HG02970 (cell line): Measurements from ENCODE around the gene PLPPR1.

ENCODE experiments used
- ATAC-seq: cut with Tn5 transposase; IDR thresholded peaks from one replicate; pipeline ENCODE4 v1.9.1; 2021; ENCODE audit warnings: mild to moderate bottlenecking, moderate library complexity, moderate number of reproducible peaks; ENCODE audit not compliant: unreplicated experiment, low FRiP score

The PLPPR1 gene

GRCh38 chr9:101028346-101029314 lies at the start of gene PLPPR1:
PLPPR1 (plus strand) TSS chr9:101028727.
- ATAC-seq = no peak

DNA sequence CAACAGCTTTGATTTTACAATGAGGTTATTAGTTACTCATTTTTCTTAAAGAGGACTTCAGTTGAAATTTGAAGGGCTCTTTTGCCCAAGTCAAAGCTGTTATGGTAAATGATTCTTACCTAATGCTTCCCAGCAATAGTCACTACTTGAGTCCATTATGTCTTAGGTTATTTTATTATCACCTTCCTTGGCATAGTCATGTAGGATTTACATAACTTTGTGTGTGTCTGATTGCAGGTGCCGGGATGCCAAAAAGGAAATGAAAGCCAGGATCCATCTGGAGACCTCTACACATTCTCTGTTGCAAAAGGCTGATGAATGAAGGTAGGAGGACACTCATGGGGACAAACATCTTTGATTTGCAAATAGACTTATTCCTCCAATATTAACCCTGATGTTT lies 38.8 kb upstream of the PLPPR1 start:
- ATAC-seq = no peak

GRCh38 chr9:100990605-100991381 lies 37.7 kb upstream of the PLPPR1 start:
- ATAC-seq = no peak

DNA sequence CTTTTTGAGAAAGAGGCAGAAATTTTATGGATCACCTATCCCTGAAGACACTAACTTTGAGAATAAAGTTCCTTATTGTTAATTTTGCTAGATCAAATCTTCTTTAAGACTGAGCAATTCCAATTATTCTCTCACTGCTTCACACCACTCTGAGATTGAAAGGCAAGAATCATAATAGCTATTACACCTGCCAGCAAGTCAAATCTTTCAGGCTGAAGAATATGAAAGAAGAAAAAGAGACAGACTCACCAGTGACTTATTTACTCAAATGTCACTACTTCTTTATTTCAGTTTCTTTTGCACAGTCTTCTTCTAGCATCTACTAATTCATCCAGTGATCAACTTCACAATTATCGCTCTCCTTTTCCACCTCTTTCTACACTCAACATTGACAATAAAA lies 35.9 kb upstream of the PLPPR1 start:
- ATAC-seq = no peak

DNA sequence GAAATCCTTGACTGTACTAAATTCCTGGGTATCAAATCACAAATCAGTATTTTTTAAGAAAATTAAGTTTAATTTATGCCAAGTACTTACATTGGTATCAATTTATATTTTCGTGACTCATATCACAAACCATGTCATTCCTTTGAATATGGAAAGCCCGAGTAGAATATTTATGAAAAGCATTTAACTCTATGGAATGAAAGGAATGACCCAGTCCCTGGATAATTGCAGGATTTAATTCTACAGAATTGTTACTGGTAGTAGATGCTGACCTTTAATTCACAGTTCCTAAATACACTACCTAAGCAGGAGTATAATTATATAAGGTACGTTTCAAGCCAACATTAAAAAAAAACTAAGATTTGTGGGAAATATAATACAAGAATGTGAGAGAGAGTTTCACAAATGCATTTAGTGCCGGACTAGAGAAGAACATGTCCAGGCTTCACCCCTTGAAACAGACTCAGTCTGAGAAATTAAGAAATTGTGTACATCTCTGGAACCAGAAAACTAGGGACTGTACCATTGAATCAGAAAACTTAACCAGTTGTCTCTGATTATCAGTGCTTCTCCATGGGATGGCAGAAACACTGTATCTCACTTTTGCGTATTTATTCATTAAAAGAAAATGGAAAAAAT lies 28.5 kb upstream of the PLPPR1 start:
- ATAC-seq = no peak

- ATAC-seq = no peak
Observed at GRCh38 chr9:101005246-101005645, 23.3 kb upstream of the PLPPR1 start.

- ATAC-seq = no peak
Observed at GRCh38 chr9:101014566-101014965, 14.0 kb upstream of the PLPPR1 start.

- no peak for ATAC-seq
Observed at GRCh38 chr9:101018467-101018866, 10.1 kb upstream of the PLPPR1 start.

DNA sequence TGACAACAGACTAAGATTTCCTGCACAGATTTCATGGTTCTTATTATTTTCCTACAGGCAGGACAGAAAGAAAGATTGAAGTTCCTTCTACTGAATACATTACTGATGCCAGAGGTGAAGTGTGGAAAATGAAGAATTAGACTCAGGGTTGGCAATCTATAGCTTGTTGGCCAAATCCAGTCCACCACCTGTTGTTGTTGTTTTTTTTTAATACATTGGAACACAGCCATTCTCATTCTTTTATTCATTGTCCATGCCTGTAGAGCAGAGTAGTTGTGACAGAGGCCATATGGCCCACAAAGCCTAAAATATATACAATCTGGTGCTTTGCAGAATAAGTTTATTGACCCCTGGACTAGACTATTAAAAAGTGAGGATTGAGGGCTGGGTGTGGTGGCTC lies 5.8 kb upstream of the PLPPR1 start:
- ATAC-seq = no peak

DNA sequence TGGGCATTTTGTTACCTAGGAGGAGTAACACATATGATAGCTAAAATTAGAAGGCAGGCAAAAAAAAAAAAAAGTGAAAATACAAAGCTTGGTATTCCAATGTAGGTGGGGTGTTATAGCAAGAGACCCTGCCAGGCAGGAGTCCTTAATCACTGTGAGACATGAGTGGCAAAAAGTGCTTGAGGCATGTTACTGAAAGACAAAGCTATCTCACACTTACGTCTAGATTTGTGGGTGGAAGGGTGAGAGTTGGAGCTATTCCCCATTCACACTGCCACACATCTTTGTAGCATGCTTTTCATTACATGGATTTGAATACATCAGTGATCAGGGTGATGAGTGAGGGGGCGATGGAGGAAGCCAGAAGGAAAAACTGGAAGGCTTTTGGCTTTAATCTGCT lies 2.6 kb upstream of the PLPPR1 start:
- no peak for ATAC-seq

DNA sequence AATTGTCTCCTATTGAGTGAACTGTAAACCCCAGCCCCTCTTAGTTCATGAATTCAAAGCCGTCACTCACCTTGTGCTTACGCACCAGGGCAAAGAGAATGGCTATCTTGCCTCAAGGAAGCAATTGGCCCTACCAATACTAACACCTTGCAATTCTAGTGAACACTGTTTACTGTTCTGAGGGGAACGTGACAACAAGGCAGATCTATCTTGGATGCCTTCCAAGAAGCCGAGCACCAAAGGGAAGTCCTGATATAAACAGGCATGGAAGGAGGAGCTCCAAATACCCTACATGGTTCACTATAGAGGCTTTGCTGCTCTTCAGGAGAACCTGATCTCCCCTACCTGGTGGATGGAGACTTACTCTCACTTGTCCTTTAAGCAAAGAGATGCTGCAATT lies 1.7 kb upstream of the PLPPR1 start:
- no peak for ATAC-seq

DNA sequence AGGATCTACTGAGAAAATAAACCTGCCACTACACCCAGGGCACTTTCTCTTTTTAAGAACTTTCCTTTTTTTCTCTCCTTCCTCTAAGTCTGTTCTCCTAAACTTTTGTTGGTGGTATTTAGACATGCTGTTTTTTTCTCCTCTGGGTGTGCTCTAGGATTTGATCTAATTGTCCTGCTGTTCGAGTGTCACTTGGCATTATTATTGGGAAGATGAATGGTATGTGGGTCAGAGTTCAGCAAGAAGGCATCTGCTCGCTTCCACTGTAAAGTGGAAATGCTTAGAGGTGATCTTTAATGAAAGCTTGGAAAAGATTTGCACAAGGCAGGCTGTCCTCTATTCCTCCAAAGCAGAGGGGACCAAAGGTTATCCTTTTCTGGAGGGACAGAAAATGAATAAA lies 1.3 kb upstream of the PLPPR1 start:
- ATAC-seq = no peak

- no peak for ATAC-seq
Observed at GRCh38 chr9:101027733-101028345, 688 bp upstream of the PLPPR1 start.

GRCh38 chr9:101029315-101030085 lies 973 bp downstream of the PLPPR1 start:
- no peak for ATAC-seq

DNA sequence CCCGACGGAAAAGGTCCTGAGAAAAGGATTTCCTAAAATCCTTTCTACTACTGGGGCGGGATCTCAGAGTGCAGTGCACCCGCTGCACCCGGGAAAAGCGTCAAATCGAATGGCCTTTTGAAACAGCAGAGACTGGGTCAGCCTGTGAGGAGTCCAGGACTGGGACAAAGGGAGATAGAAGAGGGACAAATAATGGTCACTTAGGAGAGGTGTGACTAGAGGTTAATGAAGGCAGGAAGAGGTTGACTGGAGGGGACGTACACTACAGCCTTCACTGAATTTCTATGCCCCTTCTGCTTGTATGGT lies 1.5 kb downstream of the PLPPR1 start:
- ATAC-seq = no peak

DNA sequence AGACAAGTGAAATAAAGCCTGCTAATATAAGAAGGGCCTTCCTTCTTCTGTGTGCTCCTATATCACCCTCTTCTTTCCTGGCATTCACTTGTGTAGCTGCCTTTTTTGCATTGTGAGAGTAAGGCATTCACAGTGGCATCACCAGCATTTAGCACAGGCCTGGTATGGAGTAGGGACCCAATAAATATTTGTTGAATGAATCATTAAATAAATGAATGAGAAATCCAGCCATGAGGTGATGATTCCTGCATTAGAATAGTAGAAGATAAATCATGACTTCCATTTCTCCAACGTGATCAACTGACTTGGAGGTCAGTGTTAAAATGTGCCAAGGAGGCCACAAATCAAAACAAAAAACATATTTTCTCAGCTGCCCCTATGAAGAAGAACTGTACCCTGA lies 3.9 kb downstream of the PLPPR1 start:
- ATAC-seq = no peak

DNA sequence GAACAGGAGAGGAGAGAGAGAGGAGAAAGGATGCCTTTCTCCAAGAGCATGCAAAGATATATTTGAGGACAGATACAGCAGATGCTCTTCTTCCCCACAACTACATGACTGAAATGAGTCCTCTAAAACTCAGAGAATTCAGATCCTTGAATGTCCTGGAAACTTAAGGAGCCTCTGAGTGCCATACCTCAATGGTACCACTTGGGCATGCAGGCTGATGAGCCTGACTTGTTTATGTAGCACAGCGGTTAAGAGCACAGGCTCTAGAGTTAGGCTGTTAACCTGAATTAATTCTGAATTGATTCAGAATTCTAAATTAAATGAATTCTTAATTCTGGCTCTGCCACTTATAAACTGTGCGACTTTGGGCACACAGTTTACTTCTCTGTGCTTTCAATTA lies 5.7 kb downstream of the PLPPR1 start:
- no peak for ATAC-seq

DNA sequence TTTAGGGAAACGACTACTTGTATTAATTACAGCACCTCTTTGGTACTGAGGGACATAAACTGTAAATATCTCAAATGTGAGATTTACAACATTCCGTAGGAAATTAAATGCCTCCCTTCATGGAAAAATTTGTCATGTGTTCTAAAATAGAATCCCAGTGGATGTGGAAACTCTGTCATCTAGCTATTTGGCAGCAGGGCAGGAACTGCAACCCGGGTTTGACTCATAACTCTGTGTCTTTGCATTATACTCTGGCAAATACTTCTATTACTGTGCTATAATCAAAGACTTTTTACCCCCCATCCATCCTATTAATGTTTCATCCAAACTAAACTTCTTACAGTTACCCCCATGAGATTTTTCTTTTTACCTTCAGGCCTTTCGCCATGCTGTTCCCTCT lies 6.6 kb downstream of the PLPPR1 start:
- ATAC-seq = no peak

- no peak for ATAC-seq
Observed at GRCh38 chr9:101037430-101037829, 8.9 kb downstream of the PLPPR1 start.

GRCh38 chr9:101038488-101038887 lies 10.0 kb downstream of the PLPPR1 start:
- no peak for ATAC-seq
